Measurements from ENCODE around the gene ASXL3. TPM values are rescaled to one million over a fixed set of nuclear protein-coding genes. Genes with fewer than 3 reads are reported as not detected.

Gene ASXL3
- total and polyA plus RNA-seq, 3 experiments from 2014 or later, result not detected

DNA sequence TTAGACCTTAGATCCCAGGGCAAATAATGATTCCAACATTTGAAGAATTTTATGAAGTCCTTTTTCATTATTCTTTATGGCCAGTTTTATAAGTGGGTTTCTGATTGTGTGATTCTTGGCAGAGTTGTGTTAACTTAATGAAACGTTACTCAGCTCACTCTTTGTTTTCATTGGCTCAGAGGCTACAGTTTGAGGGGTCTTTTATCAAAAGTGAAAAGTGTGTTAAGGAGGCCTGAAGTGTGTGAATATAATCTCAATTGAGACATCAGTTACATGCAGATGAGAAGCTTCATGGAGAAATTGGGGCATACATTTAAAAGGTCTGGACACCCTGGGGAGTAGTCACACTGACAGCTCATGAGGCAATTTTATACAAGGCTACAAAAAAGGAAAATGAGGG is 74.6 kb downstream of the ASXL3 start:
- no peak overlapping the region for H3K4me3 ChIP-seq (ENCODE audit: low read length)
- Mint-ChIP-seq H3K27me3 (no peaks in the 10 kb centered on the region), H3K4me3 (no peak overlapping the region), H3K4me1 (no peaks in the 10 kb centered on the region), H3K9me3 (peaks cover 4 to 10% (median 5%) of the 10 kb centered on the region in 5 donors), H3K27ac (no peak overlapping the region), H3K36me3 (no peaks in the 10 kb centered on the region)
- ChIA-PET POLR2A (no interaction called here), CTCF (no interaction called here)
- H3K9me3 ChIP-seq (ENCODE audit: low read length), result no peaks in the 10 kb centered on the region
- no peaks in the 10 kb centered on the region for H3K4me1 ChIP-seq (ENCODE audit: insufficient read depth, low read length)
- H3K36me3 ChIP-seq (ENCODE audit: insufficient read depth, low read length), result no peaks in the 10 kb centered on the region
- no peak for DNase-seq
- no peak overlapping the region for H3K27ac ChIP-seq (ENCODE audit: low read depth, low read length)
- no peaks in the 10 kb centered on the region for H3K27me3 ChIP-seq (ENCODE audit: insufficient read depth, low read length, poor library complexity, severe bottlenecking)

DNA sequence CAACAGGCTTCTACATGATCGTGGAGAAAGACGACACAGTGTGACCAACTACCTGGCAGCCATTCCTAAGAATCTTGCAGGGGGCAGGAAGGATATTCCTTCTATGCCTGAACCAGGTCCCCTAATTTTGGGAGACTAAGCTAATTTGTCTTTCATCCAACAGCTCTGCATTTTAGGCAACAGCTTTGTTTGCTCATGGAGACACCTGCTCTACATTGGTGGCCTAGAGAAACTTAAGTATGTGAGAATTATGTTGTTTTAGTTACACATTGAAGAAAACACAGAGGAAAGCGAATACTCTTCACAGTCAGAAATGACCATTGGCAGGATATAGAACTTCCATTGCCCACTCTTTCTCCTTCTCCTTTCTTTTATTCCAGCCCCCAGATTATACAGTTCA is 75.2 kb downstream of the ASXL3 start:
- CTCF ChIA-PET, result no interaction called here
- no peak overlapping the region for H3K27ac Mint-ChIP-seq
- no peak overlapping the region for H3K4me3 Mint-ChIP-seq
- H3K27ac ChIP-seq (ENCODE audit: low read depth, low read length), result no peak overlapping the region
- no peaks in the 10 kb centered on the region for H3K27me3 Mint-ChIP-seq
- POLR2A ChIA-PET, result no interaction called here
- H3K9me3 ChIP-seq (ENCODE audit: low read length), result no peaks in the 10 kb centered on the region
- no peaks in the 10 kb centered on the region for H3K36me3 ChIP-seq (ENCODE audit: insufficient read depth, low read length)
- H3K4me3 ChIP-seq (ENCODE audit: low read length), result no peak overlapping the region
- no peaks in the 10 kb centered on the region for H3K4me1 Mint-ChIP-seq
- H3K4me1 ChIP-seq (ENCODE audit: insufficient read depth, low read length), result no peaks in the 10 kb centered on the region
- no peak for DNase-seq
- H3K27me3 ChIP-seq (ENCODE audit: insufficient read depth, low read length, poor library complexity, severe bottlenecking), result no peaks in the 10 kb centered on the region
- peaks cover 4 to 10% (median 5%) of the 10 kb centered on the region in 5 donors for H3K9me3 Mint-ChIP-seq
- no peaks in the 10 kb centered on the region for H3K36me3 Mint-ChIP-seq

DNA sequence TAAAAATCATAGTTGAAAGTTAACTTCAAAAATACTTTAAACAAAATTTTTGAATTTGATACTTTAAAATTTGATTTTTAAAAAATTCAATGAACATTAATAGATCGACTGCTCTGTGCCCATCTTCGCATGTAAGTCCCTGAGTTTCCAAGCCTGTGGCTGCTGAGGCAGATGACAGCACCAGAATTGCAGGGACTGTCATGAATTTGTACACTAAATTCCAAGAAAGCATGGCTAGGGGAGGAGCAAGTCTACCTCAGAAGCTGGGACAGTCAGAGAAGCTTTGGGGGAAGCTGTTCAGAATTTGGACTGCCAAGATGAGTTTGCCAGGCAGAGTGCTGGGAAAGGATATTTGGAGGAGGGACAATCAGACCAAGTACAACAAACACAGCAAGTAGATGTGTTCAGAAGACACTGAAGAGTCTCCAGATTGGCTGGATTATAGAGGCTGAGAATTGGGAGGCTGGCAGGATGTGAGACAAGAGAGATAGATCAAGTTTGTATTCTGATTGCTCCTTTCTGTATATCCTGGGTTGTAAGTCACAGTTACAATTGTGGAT is 79.0 kb downstream of the ASXL3 start:
- no peak for DNase-seq
- no peak overlapping the region for H3K27ac ChIP-seq (ENCODE audit: low read depth, low read length)
- Mint-ChIP-seq H3K4me1 (no peaks in the 10 kb centered on the region), H3K27me3 (no peaks in the 10 kb centered on the region), H3K27ac (peak overlapping the region in 1 of 8 donors; percentile 4), H3K9me3 (peaks cover 3 to 14% (median 7%) of the 10 kb centered on the region in 5 donors), H3K36me3 (no peaks in the 10 kb centered on the region), H3K4me3 (no peak overlapping the region)
- CTCF ChIA-PET, result no interaction called here
- H3K36me3 ChIP-seq (ENCODE audit: insufficient read depth, low read length), result no peaks in the 10 kb centered on the region
- H3K4me1 ChIP-seq (ENCODE audit: insufficient read depth, low read length), result no peaks in the 10 kb centered on the region
- POLR2A ChIA-PET, result no interaction called here
- H3K27me3 ChIP-seq (ENCODE audit: insufficient read depth, low read length, poor library complexity, severe bottlenecking), result no peaks in the 10 kb centered on the region
- H3K4me3 ChIP-seq (ENCODE audit: low read length), result no peak overlapping the region
- no peaks in the 10 kb centered on the region for H3K9me3 ChIP-seq (ENCODE audit: low read length)

DNA sequence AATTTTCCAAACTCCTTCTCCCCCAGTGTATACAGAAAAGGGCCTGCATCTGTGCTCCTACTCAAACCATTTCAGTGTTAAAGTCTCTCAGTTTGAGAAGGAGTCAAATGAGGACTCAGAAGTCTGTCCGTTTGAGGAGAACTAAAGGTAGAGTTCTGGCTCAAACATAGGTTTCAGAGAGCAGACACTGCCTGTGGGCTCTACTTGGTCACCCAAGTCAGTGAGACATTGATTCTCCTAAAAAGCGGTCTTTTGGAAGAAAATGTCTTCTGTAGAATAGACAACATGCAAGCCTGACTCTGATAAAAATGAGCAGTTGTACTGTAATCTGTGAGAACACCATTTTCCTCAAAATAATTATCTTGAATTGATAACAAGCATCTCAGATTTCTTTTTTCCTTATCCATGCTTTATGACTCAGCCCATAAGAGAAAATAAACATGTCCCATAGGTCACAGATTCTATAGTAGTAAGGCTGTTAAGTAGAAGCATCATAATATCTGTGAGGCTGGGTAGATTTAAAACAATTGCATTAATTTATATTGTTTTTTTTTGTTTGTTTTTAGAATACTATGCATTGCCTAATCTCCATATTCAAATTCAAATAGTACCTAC is 82.8 kb downstream of the ASXL3 start:
- H3K4me3 ChIP-seq (ENCODE audit: low read length), result no peak overlapping the region
- no peaks in the 10 kb centered on the region for H3K4me1 Mint-ChIP-seq

DNA sequence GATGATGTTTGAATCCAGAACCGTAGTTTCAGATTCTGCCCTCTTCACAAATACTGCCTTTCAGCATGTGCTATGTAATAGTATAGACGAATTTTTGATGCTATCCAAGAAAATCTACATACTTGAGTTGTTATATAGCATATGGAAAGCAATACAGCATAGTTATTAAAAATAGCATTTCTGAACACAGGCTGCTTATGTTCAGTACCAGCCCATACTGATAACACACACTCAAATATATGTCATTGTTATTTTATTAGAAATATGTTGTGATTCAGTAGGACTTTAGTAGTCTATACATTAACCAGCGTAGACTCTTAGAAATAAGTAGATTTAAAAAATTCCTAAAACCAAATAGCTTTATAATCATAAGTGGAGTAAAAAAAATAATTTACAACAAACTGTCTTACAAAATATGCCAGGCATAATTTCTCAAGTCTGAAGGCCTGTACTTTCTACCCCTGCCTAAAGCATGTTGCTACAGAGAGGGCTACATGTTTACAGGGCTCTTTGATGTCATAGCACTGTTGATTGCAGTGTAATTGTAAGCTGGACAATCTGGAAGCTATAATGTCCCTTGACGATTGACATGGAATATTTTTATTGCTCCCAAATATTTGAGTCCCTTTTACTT is 86.3 kb downstream of the ASXL3 start:
- Mint-ChIP-seq H3K9me3 (peaks cover 0 to 34% (median 10%) of the 10 kb centered on the region in 5 donors), H3K4me1 (no peaks in the 10 kb centered on the region), H3K27me3 (no peaks in the 10 kb centered on the region), H3K27ac (no peak overlapping the region), H3K4me3 (no peak overlapping the region), H3K36me3 (no peaks in the 10 kb centered on the region)
- CTCF ChIA-PET, result no interaction called here
- DNase-seq, result no peak
- Histone ChIP-seq H3K27me3 (ENCODE audit: insufficient read depth, low read length, poor library complexity, severe bottlenecking) (no peaks in the 10 kb centered on the region), H3K4me3 (ENCODE audit: low read length) (no peak overlapping the region), H3K4me1 (ENCODE audit: insufficient read depth, low read length) (no peaks in the 10 kb centered on the region), H3K36me3 (ENCODE audit: insufficient read depth, low read length) (no peaks in the 10 kb centered on the region), H3K27ac (ENCODE audit: low read depth, low read length) (no peak overlapping the region), H3K9me3 (ENCODE audit: low read length) (no peaks in the 10 kb centered on the region)
- POLR2A ChIA-PET, result no interaction called here

More for the DNA sequence above, 82.8 kb downstream of the ASXL3 start:
- CTCF ChIA-PET, result no interaction called here
- H3K27ac ChIP-seq (ENCODE audit: low read depth, low read length), result no peak overlapping the region
- no peaks in the 10 kb centered on the region for H3K4me1 ChIP-seq (ENCODE audit: insufficient read depth, low read length)
- Mint-ChIP-seq H3K27ac (no peak overlapping the region), H3K27me3 (no peaks in the 10 kb centered on the region), H3K36me3 (no peaks in the 10 kb centered on the region), H3K4me3 (no peak overlapping the region), H3K9me3 (peaks cover 0 to 14% (median 7%) of the 10 kb centered on the region in 5 donors)
- POLR2A ChIA-PET, result no interaction called here
- DNase-seq, result no peak
- H3K36me3 ChIP-seq (ENCODE audit: insufficient read depth, low read length), result no peaks in the 10 kb centered on the region
- H3K27me3 ChIP-seq (ENCODE audit: insufficient read depth, low read length, poor library complexity, severe bottlenecking), result no peaks in the 10 kb centered on the region
- H3K9me3 ChIP-seq (ENCODE audit: low read length), result no peaks in the 10 kb centered on the region

DNA sequence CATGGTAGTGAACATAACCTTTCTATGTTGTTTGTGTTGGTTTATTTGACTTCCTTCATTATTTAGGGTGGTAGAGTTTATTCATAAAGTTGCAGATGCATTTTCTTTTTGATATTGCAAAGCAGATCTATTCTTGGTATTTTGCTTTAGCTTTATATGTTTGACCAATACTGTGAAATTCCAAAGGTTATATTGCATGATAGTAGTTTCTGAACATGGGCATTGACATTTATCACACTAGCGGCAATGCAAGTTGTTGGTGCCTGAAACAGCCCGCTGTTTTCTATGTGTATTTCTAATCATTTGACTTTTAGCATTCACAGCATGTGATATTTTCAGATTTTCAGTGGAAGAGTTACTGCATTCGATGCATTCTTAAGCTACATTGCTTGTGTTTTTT is 87.2 kb downstream of the ASXL3 start:
- Mint-ChIP-seq H3K36me3 (no peaks in the 10 kb centered on the region), H3K27ac (no peak overlapping the region), H3K9me3 (peaks cover 0 to 30% (median 8%) of the 10 kb centered on the region in 5 donors), H3K27me3 (no peaks in the 10 kb centered on the region), H3K4me1 (no peaks in the 10 kb centered on the region), H3K4me3 (no peak overlapping the region)
- Histone ChIP-seq H3K4me3 (ENCODE audit: low read length) (no peak overlapping the region), H3K27ac (ENCODE audit: low read depth, low read length) (no peak overlapping the region), H3K27me3 (ENCODE audit: insufficient read depth, low read length, poor library complexity, severe bottlenecking) (no peaks in the 10 kb centered on the region), H3K4me1 (ENCODE audit: insufficient read depth, low read length) (no peaks in the 10 kb centered on the region), H3K36me3 (ENCODE audit: insufficient read depth, low read length) (no peaks in the 10 kb centered on the region), H3K9me3 (ENCODE audit: low read length) (no peaks in the 10 kb centered on the region)
- ChIA-PET CTCF (no interaction called here), POLR2A (no interaction called here)
- no peak for DNase-seq

DNA sequence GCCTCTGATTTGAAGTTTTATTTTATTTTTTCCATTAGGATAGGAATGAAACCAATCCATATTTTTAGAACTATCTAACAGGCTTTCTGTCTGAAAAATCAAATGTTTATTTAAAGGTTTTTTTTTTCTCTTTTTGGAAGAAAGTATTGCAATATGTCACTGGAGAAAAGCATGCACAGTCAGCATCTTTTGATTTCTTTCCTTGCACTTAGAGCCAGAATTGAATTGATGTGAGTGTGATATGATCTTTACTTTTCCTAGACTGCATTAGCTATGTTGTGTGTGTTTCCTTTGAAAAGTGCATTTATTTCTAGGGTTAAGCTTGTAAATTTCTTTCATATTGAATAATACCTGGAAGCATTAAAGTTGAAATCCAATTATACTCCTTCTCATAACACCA is 87.6 kb downstream of the ASXL3 start:
- POLR2A ChIA-PET, result no interaction called here
- peaks cover 0 to 25% (median 8%) of the 10 kb centered on the region in 5 donors for H3K9me3 Mint-ChIP-seq

DNA sequence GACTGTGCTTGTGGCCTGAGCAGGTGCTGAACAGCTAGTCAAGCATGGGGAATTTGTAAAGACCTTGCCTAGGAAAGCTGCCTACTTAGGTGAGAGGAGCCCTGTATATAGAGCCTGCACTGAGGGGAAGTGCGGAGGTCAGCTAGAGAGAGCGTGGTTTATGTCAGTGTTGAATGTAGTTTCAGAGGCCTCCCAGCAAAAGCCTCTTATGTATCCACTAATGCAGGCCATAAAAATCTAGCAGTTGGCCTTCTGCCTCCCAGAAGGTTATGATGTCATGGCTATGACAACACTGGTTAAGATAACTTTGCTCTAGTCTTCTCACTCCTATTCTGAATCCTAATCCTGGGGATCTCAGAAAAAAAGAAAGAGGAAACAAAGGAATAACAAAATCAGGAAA is 88.9 kb downstream of the ASXL3 start:
- Mint-ChIP-seq H3K9me3 (peaks cover 3 to 27% (median 8%) of the 10 kb centered on the region in 5 donors), H3K4me1 (no peaks in the 10 kb centered on the region), H3K27ac (no peak overlapping the region), H3K4me3 (no peak overlapping the region), H3K27me3 (no peaks in the 10 kb centered on the region), H3K36me3 (no peaks in the 10 kb centered on the region)
- H3K9me3 ChIP-seq (ENCODE audit: low read length), result no peaks in the 10 kb centered on the region
- no peak overlapping the region for H3K4me3 ChIP-seq (ENCODE audit: low read length)
- no peak for DNase-seq
- H3K36me3 ChIP-seq (ENCODE audit: insufficient read depth, low read length), result no peaks in the 10 kb centered on the region
- ChIA-PET POLR2A (no interaction called here), CTCF (no interaction called here)
- H3K4me1 ChIP-seq (ENCODE audit: insufficient read depth, low read length), result no peaks in the 10 kb centered on the region
- H3K27ac ChIP-seq (ENCODE audit: low read depth, low read length), result no peak overlapping the region
- H3K27me3 ChIP-seq (ENCODE audit: insufficient read depth, low read length, poor library complexity, severe bottlenecking), result no peaks in the 10 kb centered on the region

More for the DNA sequence above, 87.6 kb downstream of the ASXL3 start:
- H3K4me3 Mint-ChIP-seq, result no peak overlapping the region
- no peaks in the 10 kb centered on the region for H3K4me1 Mint-ChIP-seq
- CTCF ChIA-PET, result no interaction called here
- Histone ChIP-seq H3K4me3 (ENCODE audit: low read length) (no peak overlapping the region), H3K36me3 (ENCODE audit: insufficient read depth, low read length) (no peaks in the 10 kb centered on the region), H3K27me3 (ENCODE audit: insufficient read depth, low read length, poor library complexity, severe bottlenecking) (no peaks in the 10 kb centered on the region), H3K4me1 (ENCODE audit: insufficient read depth, low read length) (no peaks in the 10 kb centered on the region), H3K9me3 (ENCODE audit: low read length) (no peaks in the 10 kb centered on the region), H3K27ac (ENCODE audit: low read depth, low read length) (no peak overlapping the region)
- H3K36me3 Mint-ChIP-seq, result no peaks in the 10 kb centered on the region
- H3K27ac Mint-ChIP-seq, result no peak overlapping the region
- DNase-seq, result no peak
- H3K27me3 Mint-ChIP-seq, result no peaks in the 10 kb centered on the region

Measured in CD8-positive, alpha-beta memory T cell (primary cell).